Measurements from ENCODE around the gene MAGEC3. TPM values are rescaled to one million over a fixed set of nuclear protein-coding genes. Genes with fewer than 3 reads are reported as not detected.
"Not testable (repeated sequence)": the region's sequence is repeated elsewhere in the genome, so short reads cannot be mapped to it uniquely, and the experiment has no call there.

The MAGEC3 gene, protein sequence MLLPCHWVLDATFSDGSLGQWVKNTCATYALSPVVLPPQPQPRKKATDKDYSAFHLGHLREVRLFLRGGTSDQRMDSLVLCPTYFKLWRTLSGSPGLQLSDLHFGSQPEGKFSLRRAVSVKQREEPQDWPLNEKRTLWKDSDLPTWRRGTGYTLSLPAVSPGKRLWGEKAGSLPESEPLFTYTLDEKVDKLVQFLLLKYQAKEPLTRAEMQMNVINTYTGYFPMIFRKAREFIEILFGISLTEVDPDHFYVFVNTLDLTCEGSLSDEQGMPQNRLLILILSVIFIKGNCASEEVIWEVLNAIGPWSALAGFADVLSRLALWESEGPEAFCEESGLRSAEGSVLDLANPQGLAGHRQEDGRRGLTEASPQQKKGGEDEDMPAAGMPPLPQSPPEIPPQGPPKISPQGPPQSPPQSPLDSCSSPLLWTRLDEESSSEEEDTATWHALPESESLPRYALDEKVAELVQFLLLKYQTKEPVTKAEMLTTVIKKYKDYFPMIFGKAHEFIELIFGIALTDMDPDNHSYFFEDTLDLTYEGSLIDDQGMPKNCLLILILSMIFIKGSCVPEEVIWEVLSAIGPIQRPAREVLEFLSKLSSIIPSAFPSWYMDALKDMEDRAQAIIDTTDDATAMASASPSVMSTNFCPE
- not detected for total RNA-seq

DNA sequence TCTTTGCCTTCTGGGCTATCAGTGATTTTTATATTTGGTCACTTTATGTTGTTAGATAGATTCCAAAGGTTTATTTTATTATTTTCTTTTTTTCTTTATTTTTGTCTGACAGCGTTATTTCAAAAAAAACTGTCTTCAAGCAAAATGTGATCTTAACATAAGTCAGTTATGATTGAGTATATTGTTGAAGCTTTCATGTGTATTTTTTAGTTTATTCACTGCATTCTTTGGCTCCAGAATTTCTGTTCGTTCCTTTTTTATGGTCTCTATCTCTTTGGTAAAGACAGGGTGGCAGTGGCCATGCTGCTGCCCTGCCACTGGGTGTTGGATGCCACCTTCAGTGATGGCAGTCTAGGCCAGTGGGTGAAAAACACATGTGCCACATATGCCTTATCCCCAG is at the start of gene MAGEC3:
TSS of gene MAGEC3 (plus strand) at position 301 of the 400 bp plus-strand sequence. CDS start at position 301, 0 bp downstream.
- ATAC-seq, result no peak

DNA sequence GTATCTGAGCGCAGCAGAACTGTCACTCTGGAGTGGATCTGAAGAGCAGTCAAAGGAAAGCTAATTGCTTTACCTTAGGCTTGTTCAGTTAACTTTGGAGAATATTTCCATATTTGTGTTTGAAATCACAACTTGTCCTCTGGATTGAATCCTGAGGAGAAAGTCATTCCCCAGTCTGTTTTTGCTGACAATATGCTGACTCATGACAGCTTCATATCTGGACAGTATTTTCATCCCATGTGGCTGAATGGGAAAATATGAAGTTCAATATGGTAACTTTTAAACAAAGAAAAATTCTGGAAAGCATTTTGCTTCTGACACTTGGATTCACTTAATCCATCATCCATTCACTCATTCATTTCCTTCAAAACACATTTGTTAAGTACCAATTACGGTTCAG is 46.3 kb upstream of the MAGEC3 start:
- no peak for ATAC-seq

DNA sequence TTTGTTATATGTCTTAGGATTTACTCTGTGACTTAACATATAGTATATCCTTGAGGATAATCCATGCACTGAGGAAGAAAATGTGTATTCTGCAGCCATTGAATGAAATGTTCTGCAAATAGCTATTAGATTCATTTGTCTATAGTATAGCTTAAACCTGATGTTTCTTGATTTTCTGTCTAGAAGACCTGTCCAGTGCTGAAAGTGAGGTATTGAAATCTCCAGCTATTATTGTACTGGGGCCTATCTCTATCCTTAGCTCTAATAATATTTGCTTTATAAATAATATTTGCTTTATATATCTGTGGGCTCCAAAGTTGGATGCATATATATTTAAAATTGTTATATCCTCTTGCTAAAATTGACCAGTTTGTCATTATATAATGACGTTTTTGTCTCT is 26.7 kb upstream of the MAGEC3 start:
- ATAC-seq, result no peak

DNA sequence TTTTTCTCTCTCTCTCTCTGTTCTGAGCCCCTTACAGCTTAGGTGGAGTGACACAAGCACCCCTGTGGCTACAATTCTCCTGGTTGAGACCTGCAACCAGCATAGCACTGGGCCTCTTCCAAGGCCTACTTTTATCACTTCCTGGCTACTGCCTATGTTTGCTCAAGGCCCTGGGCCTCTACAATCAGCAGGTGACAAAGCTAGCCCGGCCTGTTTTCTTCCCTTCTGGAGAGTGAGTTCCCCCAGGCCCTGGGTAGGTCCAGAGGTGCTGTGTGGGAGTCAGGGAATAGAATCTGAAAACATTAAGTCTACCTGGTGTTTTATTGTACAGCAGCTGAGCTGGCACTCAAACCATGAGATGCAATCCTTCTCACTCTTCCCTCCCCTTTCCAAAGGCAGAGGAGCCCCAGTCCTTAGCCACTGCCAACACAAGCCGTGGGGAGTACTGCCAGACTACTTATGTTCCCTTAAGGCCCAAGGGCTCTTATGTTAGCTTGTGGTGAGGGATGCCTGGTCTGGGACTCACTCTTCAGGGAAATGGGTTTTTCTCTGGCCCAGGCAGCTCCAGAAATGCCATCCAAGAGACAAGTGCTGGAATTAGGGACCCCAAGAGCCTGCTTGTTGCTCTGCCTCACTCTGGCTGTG is 23.8 kb upstream of the MAGEC3 start:
- ATAC-seq, result no peak

DNA sequence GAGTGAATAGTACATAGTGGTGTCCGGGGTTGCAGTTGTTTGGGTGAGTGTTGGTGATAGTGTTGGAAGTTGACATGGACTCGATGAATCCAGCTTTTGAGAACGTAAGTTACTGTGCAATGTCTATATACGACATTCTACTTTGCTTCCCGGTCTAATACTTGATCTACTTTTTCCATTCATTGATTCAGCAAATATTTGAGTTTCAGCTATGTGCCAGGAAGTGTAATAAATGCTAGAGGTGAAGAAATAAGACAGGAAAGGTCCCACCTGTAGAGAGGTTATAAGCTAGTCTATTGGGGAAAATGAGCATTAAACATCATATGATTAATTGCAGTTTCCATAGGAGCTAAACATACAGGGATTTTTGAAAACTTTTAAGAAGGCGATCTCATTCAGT is 22.2 kb upstream of the MAGEC3 start:
- no peak for ATAC-seq

DNA sequence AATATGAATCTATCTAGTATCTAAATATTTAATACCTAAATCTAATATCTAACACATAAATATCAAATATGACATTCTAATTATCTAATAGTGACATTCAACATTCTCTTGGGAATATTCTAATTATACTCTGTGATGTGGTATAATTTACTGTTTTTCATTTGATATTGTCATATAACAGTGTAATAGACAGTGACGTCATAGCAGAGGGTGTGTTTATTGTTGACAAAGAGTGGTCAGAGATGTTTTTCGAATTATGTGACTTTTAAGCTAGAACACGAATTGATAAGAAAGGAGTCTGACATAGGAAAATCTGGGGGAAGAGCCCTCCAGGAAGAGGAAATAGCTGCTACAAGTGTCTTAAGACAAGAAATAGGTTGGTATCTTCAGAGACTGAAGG is 5.9 kb upstream of the MAGEC3 start:
- no peak for ATAC-seq

DNA sequence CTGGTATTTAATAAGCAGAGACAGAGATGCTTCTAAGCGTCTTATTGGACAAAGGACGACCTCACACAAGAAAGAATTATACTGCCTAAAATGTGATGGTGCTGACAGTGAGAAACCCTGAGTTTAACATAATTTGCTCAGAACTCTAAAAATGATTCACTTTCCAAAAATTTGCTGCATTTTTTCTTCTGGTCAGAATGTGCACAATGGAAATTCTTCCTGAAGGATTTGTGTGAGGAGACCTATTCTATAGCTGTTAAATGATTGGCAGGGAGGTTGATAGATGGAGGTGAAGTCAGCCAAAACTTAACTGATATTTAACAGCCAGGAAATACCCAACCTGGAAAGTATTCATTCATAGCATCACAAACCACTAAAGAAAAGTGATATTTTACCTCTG is 1.7 kb downstream of the MAGEC3 start:
- ATAC-seq, result no peak

DNA sequence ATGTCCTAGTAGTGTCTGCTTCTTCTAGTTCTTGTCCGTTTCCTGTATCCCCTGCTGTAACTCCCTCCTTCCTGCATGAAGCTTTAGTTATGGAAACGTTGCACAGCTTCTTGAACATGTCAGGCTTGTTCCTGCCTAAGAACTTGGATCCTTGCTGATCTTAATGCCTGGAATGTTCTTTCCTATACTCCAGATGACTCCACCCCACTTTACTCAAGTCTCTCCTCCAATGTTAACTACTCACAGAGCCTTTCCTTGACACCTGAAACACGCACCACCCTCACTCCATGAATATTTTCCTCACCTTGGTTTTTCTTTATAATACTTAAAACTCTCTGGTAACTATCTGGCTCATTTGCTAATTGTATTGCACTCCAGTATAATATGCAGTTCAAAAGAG is 19.4 kb downstream of the MAGEC3 start:
- ATAC-seq, result no peak

DNA sequence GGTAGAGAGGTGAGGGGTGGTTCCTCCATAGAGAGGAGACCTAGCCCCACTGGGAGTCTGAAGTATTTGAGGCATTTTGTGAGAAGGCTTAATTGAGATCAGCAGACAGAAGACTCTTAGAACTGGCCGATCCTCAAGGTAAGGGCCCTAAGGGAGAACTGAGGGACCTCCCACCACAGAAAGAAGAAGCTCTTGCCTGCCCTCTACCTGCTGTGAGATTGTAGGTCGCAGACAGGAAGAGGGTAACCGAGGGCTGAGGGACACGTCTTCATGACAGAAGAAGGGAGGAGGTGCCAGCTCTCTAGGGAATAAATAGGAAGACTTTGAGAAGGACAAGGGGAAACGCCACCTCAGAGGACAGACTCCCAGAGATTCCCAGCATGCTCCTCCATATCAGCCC is 41.5 kb downstream of the MAGEC3 start:
- ATAC-seq, result no peak

DNA sequence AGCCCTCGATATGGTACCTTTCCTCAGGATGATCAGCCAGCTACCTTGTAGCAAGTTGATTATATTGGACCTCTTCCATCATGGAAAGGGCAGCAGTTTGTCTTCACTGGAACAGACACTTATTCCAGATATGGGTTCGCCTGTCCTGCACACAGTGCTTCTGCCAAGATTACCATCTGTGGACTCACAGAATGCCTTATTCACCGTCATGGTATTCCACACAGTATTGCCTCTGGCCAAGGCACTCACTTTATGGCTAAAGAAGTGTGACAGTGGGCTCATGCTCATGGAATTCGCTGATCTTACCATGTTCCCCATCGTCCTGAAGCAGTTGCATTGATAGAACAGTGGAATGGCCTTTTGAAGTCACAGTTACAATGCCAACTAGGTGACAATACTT is 50.7 kb downstream of the MAGEC3 start:
- not testable (repeated sequence) for ATAC-seq

DNA sequence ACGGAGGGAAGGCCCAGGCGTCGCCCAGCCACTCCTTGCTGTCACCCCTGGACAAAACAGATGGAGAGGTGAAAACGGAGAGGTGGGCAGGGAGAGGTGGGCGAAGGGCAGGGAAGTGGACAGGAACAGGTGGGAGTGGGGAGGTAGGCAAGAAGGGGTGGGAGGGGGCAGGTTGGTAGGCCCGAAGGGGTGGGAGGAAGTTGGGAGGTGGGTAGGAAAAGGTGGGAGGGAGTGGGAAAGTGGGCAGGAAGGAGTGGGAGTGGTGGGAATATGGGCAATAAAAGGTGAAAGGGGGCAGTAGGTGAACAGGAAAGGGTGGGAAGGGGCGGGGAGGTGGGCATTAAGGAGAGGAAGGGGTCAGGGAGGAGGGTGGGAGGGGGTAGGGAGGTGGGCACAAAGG is 56.6 kb downstream of the MAGEC3 start:
- no peak for ATAC-seq

DNA sequence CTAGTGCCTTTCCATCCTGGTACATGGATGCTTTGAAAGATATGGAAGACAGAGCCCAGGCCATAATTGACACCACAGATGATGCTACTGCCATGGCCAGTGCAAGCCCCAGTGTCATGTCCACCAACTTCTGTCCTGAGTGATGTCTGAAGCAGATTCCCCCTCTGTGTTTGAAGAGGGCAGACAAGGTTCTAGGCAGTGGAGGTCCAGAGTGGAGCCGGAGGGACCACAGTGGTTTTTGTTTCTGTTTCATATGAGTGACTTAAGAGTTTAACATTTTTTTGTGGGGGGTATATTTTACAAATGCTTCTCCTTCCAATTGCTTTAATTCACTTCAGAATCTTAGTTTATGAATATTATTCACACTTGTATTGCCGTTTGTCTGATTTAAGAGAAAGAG is 59.6 kb downstream of the MAGEC3 start:
- ATAC-seq, result no peak

DNA sequence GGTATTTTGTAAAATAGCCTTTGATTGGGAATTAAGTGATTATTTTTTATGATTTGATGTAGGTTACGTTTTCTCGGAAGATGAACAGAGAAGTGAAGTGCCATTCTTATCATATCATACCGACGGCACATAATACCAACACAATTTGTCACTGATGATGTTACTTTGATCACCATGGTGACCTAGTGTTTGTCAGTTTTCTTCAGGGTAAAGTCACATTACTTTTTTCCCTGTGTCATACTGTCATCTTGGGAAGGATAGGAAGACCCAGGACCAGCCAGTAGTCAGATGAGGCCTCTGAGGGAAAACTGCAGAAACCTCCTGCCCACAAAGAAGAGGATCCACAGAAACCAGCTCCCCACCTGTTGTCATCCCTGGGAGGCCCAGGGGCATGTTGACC is 64.2 kb downstream of the MAGEC3 start:
- ATAC-seq, result no peak

DNA sequence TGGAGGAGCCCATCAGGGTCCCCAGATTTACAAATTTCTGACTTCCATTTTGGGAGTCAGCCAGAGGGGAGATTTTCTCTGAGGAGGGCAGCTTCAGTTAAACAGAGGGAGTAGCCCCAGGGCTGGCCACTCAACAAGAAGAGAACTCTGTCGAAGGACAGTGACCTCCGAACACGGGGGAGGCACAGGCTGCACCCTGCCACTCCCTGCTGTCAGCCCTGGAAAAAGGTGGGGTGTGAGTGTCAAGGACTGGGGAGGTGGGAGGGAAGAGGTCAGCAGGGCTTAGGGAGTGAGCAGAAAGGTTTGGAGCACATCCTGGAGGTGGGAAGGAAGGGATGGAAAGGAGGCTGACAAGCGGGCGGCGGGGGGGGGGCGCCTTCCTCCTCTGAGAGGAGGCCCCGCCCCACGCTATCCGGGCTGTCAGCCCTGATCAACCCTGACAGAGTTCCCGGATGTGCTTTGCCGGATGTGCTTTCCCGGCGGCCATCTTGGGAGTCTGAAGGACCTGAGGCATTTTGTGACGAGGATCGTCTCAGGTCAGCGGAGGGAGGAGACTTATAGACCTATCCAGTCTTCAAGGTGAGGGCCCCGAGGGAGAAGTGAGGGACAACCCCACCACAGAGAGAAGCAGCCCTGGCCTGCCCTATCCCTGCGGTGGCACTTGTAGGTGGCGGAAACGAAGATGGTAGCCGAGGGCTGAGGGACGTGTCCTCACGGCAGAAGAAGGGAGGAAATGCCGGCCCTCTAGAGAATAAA is 65.5 kb downstream of the MAGEC3 start, which contains the start of gene MAGEC1:
TSS of gene MAGEC1 (plus strand) at position 495 of the 756 bp plus-strand sequence. CDS start 1,179 bp downstream, outside the sequence.
- ATAC-seq, result no peak

DNA sequence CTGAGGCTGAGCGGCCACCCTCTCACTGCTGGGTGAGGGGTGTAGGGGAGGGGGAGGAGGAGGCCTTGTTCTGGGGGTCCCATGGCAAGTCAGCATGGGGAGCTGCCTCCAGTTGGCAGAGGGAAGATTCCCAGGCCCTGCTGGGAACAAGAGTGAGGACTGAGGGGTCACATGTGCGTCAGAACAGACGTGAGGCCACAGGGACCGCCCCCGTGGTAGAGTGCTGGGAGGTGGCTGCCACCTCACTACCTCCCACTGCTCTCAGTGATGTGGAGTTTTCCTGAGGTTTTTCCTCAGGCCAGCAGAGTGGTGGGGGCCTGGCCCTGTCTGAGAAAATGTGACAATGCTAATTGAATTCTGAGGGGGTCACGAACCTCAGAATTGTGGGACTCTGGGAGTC is 66.1 kb downstream of the MAGEC3 start:
- ATAC-seq, result no peak

DNA sequence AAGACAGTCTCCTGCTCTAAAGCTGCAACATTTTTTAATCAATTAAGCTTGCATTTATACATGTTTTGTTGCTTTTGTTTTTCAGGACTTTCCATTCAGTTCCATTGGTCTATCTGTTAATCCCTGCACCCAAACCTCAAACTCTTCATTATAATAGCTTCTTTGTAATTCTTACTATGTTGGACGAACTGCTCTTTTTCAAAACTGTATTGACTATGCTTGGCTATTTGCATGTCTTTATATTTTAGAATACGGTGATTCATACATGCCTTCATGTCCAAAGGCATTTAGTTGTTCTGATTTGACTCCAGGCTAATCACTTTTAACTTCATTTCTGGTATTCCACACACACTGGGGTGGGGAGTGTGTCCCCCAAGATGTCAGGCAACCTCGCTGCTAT is 79.7 kb downstream of the MAGEC3 start:
- ATAC-seq, result no peak

DNA sequence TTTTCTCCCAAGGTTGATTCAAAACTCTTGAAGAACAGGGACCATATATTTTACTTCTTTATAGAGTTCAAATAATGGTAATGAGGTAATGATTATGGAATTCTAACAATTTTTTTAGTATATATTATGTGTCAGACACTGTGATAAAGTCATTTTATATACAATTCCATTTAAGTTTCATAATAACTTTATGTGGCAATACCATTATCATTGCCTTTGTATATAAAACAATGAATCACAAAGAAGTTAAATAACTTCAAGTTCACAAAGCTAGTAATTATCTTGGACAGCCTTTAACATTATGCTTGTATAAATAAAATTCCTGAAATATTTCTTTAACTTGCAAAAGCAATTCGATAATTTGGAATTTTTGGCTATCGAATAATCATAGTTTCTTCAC is 86.2 kb downstream of the MAGEC3 start:
- no peak for ATAC-seq

DNA sequence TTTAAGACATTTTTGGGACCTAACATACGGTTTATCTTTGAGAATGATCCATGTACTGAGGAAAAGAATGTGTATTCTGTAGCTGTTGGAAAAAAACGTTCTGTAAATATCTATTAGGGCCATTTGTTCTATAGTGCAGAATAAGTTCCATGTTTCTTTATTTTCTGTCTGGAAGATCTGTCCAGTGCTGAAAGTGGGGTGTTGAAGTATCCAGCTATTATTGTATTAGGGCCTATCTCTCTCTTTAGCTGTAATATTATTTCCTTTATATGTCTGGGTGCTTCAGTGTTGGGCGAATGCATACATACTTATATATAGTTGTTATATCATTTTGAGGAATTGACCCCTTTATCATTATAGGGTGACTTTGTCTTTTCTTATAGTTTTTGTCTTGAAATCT is 90.3 kb downstream of the MAGEC3 start:
- no peak for ATAC-seq

DNA sequence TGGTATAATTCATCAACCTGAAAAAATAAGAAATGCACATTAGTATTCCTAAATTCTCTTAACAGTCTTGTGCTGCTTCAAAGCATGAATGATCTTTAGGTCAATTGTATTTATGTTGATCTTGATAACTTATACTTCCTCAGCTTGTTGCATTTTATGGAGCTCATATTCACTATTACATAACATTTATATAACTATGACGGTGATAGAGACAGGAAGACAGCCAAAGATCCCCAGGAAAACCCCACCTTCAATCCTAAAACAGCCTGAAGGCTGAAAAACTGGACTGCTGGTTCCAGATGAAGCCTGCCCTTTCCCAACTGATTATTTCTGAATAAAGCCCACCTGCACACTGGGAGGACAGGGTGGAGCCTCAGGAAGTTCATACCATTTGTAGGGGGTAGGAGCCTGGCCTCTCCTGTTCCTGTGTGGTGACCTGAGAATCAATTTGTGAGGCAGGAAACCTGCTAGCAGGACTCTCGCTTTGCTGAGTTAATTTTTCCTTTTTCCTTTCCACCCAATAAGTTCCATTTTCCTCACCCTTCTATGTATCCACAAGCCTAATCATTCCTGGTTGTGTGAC is 96.0 kb downstream of the MAGEC3 start:
- no peak for ATAC-seq

DNA sequence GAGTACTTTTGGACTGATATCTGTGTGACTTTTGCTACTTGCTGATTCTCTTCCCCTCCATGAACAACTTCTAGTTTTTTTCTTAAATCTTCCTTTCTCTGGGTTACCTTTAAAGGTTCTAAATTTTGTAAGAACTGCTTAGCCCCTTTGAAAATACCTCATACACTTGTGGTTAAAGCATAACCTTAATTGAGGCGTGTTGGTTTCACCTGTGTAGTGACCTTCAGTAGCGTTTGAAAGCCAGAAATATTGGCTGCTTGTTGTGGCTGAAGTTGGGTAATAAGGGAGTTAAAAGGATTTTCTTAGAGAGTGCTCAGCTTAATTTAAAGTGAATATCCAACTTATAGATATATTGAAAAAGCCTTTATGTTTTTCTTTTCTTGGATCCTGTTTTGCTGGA is 97.5 kb downstream of the MAGEC3 start:
- ATAC-seq, result no peak

DNA sequence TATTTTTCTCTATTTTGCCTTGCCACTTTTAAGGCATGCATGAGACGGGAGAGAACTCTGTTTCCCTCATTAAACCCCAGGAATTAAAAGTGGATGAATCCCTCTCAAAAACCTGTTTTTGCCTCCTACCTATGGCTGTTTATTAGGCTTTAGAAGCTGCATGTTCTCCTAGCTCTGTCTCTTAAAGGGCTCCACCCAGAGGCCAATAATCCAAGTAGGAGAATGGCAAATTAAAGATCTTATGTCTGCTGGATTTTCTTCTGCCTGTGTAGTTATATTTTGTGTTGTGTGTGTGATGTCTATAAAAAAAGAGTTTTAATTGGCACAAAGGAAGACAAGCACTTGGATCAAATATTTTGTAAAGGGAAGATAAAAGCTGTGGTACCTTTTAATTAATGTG is 98.0 kb downstream of the MAGEC3 start:
- no peak for ATAC-seq

DNA sequence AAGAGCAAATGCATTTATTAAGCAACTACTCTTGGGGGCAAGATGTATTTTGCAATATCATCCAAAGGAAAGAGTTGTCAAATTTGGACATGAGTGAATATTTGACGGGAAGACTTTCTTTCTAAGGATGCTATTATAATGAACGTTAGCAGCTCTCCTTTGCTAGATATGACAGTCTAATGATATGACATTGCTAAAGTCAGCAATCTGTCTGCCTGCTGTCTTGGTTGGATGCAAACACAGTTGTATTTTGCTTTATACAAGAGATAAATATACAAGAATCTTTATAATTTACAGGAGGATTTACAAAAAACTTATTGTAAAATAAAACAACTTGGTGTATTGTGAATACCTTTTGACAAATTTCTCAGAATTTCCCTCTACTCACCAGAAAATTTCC is 103.1 kb downstream of the MAGEC3 start:
- no peak for ATAC-seq

DNA sequence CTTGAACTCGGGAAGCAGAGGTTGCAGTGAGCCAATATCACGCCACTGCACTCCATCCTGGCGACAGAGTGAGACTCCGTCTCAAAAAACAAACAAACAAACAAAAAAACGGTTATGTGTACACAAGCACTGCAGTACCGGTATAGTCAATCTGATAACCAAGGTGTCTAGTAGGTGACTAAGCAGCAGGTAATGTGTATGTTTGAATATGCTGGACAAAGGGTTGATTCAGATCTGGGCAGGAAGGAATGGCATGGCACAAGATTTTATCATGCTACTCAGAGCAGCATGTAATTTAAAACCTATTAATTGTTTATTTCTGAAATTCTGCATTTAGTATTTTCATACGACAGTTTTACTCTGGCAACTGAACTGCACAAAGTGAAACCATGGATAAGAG is 107.3 kb downstream of the MAGEC3 start:
- no peak for ATAC-seq

All from esophagus mucosa (tissue), 1 donor.